ENCODE measurements around the gene LUZP1.
A peak's percentile ranks its signal among the peaks of the same experiment; 100 is the strongest.

- TF ChIP-seq CTCF (IDR thresholded peaks at IDR 0.05) (peak in 1 of 4 experiments; percentile 20), EP300 (IDR thresholded peaks at IDR 0.05) (no peak), POLR2A (IDR thresholded peaks at IDR 0.05) (peak in 1 of 2 donors; percentile 13)
These were observed 1.1 kb downstream of the LUZP1 start for GRCh38 chr1:23167353-23168078.

Measured in gastroesophageal sphincter (tissue), 3 donors.